Gastroesophageal sphincter (tissue), 4 donors: ENCODE measurements around the gene EMILIN1. TPM values are rescaled to one million over a fixed set of nuclear protein-coding genes. Genes with fewer than 3 reads are reported as not detected.
A peak's percentile ranks its signal among the peaks of the same experiment; 100 is the strongest.

ENCODE experiments used
- ATAC-seq: fragments of 150-250 bp; one replicate; pipeline ENCODE4 v1.9.1; 2016; ENCODE audit warnings: mild to moderate bottlenecking, moderate library complexity
- H3K27ac ChIP-seq, 4 donors: fragments of 200-600 bp; sonication (generic) in 3 of 4; 1 replicate in 3 of 4; 2 replicates in 1 of 4; pipeline ENCODE4 v1.5.1; 2016 to 2019
- H3K27me3 ChIP-seq: fragments of 200-600 bp; sonication (generic); one replicate; pipeline ENCODE4 v1.5.1; 2019
- H3K36me3 ChIP-seq, 2 donors: fragments of 200-600 bp; sonication (generic); one replicate each; pipeline ENCODE4 v1.5.1; 2019; ENCODE audit warnings: control low read depth in 1 of 2
- H3K4me1 ChIP-seq, 3 donors: fragments of 200-600 bp; sonication (generic); 1 replicate in 2 of 3; 2 replicates in 1 of 3; pipeline ENCODE4 v1.5.1; 2016 to 2019; ENCODE audit warnings: control low read depth in 2 of 3
- H3K4me3 ChIP-seq, 2 donors: fragments of 200-600 bp; sonication (generic); one replicate each; pipeline ENCODE4 v1.5.1; 2019; ENCODE audit warnings: mild to moderate bottlenecking in 1 of 2, moderate library complexity in 1 of 2
- H3K9me3 ChIP-seq, 3 donors: fragments of 200-600 bp; sonication (generic); one replicate each; pipeline ENCODE4 v1.5.1; 2017 to 2019; ENCODE audit warnings: control low read depth in 2 of 3
- EP300 ChIP-seq: sonication (generic); formaldehyde crosslinking; IDR thresholded peaks from one replicate; pipeline ENCODE4 v1.6.1; 2017; ENCODE audit warnings: antibody characterized with exemption, mild to moderate bottlenecking
- POLR2A ChIP-seq, 2 donors: fragments of 450-650 bp; IDR thresholded peaks; one replicate each; pipeline ENCODE4 v1.6.1; 2017; ENCODE audit warnings: antibody characterized with exemption in 2 of 2, mild to moderate bottlenecking in 2 of 2, moderate library complexity in 1 of 2
- POLR2AphosphoS5 ChIP-seq: sonication (generic); formaldehyde crosslinking; IDR thresholded peaks from one replicate; pipeline ENCODE4 v1.6.1; 2017; ENCODE audit warnings: antibody characterized with exemption
- whole genome bisulfite sequencing, 2 donors: methylation state at CpG; one replicate each; pipeline ENCODE4 v1.1.5; 2018; ENCODE audit warnings: low coverage in 1 of 2; 5-methylcytosine and 5-hydroxymethylcytosine counted together
- total RNA-seq, 4 donors: library from RNA; depleted of rRNA; stranded (reverse); fragments of >200 nt; gene quantifications; one replicate each; pipeline ENCODE4 v1.1.0, GENCODE V29; 2016
- TF ChIP-seq, protein P1 (sequence below), 4 experiments: fragments of 200-600 bp in 2 of 4; fragments of 450-650 bp in 2 of 4; sonication (generic) in 1 of 4; IDR thresholded peaks; one replicate each; pipeline ENCODE4 v1.5.1; 2017 to 2019; ENCODE audit warnings: antibody characterized with exemption in 4 of 4, mild to moderate bottlenecking in 2 of 4, moderate library complexity in 2 of 4

Gene EMILIN1
- total RNA-seq, 4 donors from 2014 or later = 94.1 to 257 (median 174) TPM

DNA sequence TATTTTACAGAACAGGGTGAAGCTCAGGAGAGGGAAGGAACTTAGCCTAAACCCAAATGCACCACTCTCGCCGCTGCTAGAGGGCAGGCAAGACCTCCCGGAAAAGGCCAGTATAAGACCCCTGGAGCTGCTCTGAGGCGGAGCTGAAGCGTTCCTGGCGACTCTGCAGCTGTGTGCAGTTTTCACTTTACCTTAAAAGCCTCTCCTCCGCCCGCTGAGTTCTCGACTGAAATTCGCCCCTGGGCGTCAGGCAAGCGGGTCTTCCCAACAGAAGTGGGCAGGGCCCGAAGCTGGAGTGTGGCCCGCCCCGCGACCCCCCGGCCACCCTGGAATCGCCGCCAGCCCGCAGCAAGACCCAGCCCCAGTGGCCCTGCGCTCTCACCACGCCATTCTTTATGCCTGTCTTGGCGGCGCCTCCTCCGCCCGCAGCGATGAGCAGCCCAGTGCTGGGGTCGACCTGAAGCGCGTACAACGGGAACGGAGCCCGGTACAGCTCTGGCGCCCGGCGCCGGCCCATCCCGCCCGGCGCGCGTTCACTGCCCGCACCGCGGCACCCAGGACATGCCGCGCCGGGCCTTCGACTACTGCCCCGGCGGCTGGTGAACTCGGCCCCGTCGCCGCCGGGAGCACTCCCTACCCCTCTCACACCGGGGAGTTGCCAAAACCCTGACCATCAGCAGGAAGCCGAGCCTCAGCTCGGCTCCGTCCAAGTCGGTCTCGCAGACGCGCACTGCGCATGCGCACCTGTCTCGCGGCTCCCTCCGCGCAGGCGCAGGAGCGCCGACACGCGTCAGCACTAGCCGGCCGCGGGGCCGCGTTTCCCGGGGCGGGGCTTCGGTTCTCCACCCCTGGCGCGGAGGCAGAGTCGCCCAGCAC is 55.7 kb downstream of the EMILIN1 start, which contains the start of gene PREB:
PREB (minus strand) TSS at position 732 of the 876 bp plus-strand sequence; CDS start at position 517, 215 bp downstream.
- Histone ChIP-seq H3K36me3 (peaks cover 0 to 39% of the 10 kb centered on the region in 2 donors), H3K27ac (peak within 1 kb of the TSS; percentile 76 to 95 (median 91)), H3K27me3 (no peaks in the 10 kb centered on the region), H3K9me3 (no peaks in the 10 kb centered on the region), H3K4me3 (peak within 1 kb of the TSS; percentile 82 to 97), H3K4me1 (peaks cover 5 to 30% (median 14%) of the 10 kb centered on the region in 3 donors)
- peak; percentile 96 for ATAC-seq
- WGBS, 2 donors = 0% methylated on average over 1 of the region's 86 CpGs; no CpG with 5 or more reads in 1 of the 2 donors
- TF ChIP-seq EP300 (no peak), POLR2AphosphoS5 (peak; percentile 92), POLR2A (IDR thresholded peaks at IDR 0.05) (peak; percentile 87 to 90)
- TF ChIP-seq, protein P1, sequence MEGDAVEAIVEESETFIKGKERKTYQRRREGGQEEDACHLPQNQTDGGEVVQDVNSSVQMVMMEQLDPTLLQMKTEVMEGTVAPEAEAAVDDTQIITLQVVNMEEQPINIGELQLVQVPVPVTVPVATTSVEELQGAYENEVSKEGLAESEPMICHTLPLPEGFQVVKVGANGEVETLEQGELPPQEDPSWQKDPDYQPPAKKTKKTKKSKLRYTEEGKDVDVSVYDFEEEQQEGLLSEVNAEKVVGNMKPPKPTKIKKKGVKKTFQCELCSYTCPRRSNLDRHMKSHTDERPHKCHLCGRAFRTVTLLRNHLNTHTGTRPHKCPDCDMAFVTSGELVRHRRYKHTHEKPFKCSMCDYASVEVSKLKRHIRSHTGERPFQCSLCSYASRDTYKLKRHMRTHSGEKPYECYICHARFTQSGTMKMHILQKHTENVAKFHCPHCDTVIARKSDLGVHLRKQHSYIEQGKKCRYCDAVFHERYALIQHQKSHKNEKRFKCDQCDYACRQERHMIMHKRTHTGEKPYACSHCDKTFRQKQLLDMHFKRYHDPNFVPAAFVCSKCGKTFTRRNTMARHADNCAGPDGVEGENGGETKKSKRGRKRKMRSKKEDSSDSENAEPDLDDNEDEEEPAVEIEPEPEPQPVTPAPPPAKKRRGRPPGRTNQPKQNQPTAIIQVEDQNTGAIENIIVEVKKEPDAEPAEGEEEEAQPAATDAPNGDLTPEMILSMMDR (IDR thresholded peaks at IDR 0.05) = no peak

GRCh38 chr2:27134781-27135477 is 56.5 kb downstream of the EMILIN1 start:
- Histone ChIP-seq H3K9me3 (no peaks in the 10 kb centered on the region), H3K36me3 (peaks cover 0 to 31% of the 10 kb centered on the region in 2 donors), H3K4me3 (peak overlapping the region; percentile 82 to 97), H3K27me3 (no peaks in the 10 kb centered on the region), H3K27ac (peak overlapping the region in 3 of 4 donors; percentile 90 to 95 (median 92)), H3K4me1 (peaks cover 5 to 30% (median 14%) of the 10 kb centered on the region in 3 donors)
- no peak for ATAC-seq
- WGBS, 2 donors = 69 to 85% methylated on average over 6 to 9 of the region's 33 CpGs
- TF ChIP-seq POLR2A (IDR thresholded peaks at IDR 0.05) (no peak), EP300 (no peak), POLR2AphosphoS5 (no peak)
- TF ChIP-seq, protein P1 (IDR thresholded peaks at IDR 0.05) = no peak

- Histone ChIP-seq H3K4me3 (no peak overlapping the region), H3K4me1 (peaks cover 5 to 30% (median 14%) of the 10 kb centered on the region in 3 donors), H3K27me3 (no peaks in the 10 kb centered on the region), H3K9me3 (no peaks in the 10 kb centered on the region), H3K27ac (peak overlapping the region in 2 of 4 donors; percentile 90 to 92), H3K36me3 (peaks cover 0 to 25% of the 10 kb centered on the region in 2 donors)
- TF ChIP-seq, protein P1 (IDR thresholded peaks at IDR 0.05) = no peak
- TF ChIP-seq POLR2AphosphoS5 (no peak), EP300 (no peak)
- ATAC-seq = no peak
- 80 to 88% methylated on average over 6 to 7 of the region's 12 CpGs for WGBS, 2 donors
Observed at GRCh38 chr2:27135478-27135955, 57.1 kb downstream of the EMILIN1 start.

Other genes with a start within 250 kb of the EMILIN1 start
- 1 to 10 TPM in 1 of 4 donors, under 1 TPM in 1, not detected in 2; 0.40 to 2.4 TPM for gene DPYSL5, start 230.5 kb upstream of the EMILIN1 start, total RNA-seq
- gene MAPRE3, start 108.0 kb upstream of the EMILIN1 start, total RNA-seq = 10 to 100 TPM in 3 of 4 donors, 1 to 10 TPM in 1; 8.5 to 18.6 (median 12.4) TPM
- 10 to 100 TPM; 16.7 to 39.4 (median 30.3) TPM for gene TMEM214, start 45.6 kb upstream of the EMILIN1 start, total RNA-seq
- gene AGBL5, start 26.9 kb upstream of the EMILIN1 start, total RNA-seq = 10 to 100 TPM; 16.2 to 31.7 (median 23.0) TPM
- gene OST4, start 7.0 kb upstream of the EMILIN1 start, total RNA-seq = 100 to 1,000 TPM; 201 to 353 (median 221) TPM
- gene KHK, start 8.2 kb downstream of the EMILIN1 start, total RNA-seq = 1 to 10 TPM; 1.2 to 6.1 (median 1.9) TPM
- gene CGREF1, start 40.5 kb downstream of the EMILIN1 start, total RNA-seq = 1 to 10 TPM in 1 of 4 donors, not detected in 3; 1.0 TPM
- 1 to 10 TPM in 1 of 4 donors, not detected in 3; 1.5 TPM for gene ABHD1, start 45.2 kb downstream of the EMILIN1 start, total RNA-seq
- 10 to 100 TPM; 47.0 to 83.9 (median 50.8) TPM for gene PREB, start 56.0 kb downstream of the EMILIN1 start, total RNA-seq
- gene PRR30, start 60.8 kb downstream of the EMILIN1 start, total RNA-seq = not detected
- gene TCF23, start 70.4 kb downstream of the EMILIN1 start, total RNA-seq = under 1 TPM in 1 of 4 donors, not detected in 3; 0.13 TPM
- gene ATRAID, start 133.4 kb downstream of the EMILIN1 start, total RNA-seq = 100 to 1,000 TPM; 124 to 147 (median 129) TPM
- gene SLC5A6, start 133.7 kb downstream of the EMILIN1 start, total RNA-seq = 10 to 100 TPM in 3 of 4 donors, 1 to 10 TPM in 1; 8.3 to 16.8 (median 13.5) TPM
- gene CAD, start 138.8 kb downstream of the EMILIN1 start, total RNA-seq = 10 to 100 TPM; 12.1 to 23.3 (median 16.3) TPM
- gene SLC30A3, start 184.4 kb downstream of the EMILIN1 start, total RNA-seq = not detected
- gene DNAJC5G, start 196.8 kb downstream of the EMILIN1 start, total RNA-seq = not detected
- under 1 TPM in 2 of 4 donors, not detected in 2; 0.15 to 0.31 TPM for gene TRIM54, start 203.8 kb downstream of the EMILIN1 start, total RNA-seq
- gene UCN, start 229.8 kb downstream of the EMILIN1 start, total RNA-seq = 1 to 10 TPM in 3 of 4 donors, under 1 TPM in 1; 0.67 to 5.0 (median 2.0) TPM
- 10 to 100 TPM; 57.9 to 93.4 (median 66.4) TPM for gene MPV17, start 244.5 kb downstream of the EMILIN1 start, total RNA-seq